K562 (cell line): ENCODE results near the gene COA5. TPM values are rescaled to one million over a fixed set of nuclear protein-coding genes. Genes with fewer than 3 reads are reported as not detected.

Source experiments
- ATAC-seq: fragments of 200-7000 bp; cut with Tn5 transposase; 3 replicates; pipeline ENCODE4 v1.9.1; 2020; ENCODE audit warnings: moderate library complexity
- BruUV-seq: library from RNA; stranded (reverse); fragments of 400-500 nt; replicated peaks from 2 replicates; lab custom pipeline; 2021; lab: Mats Ljungman, UMichigan
- CTCF ChIA-PET: fragments of 300-600 bp; formaldehyde crosslinking; extraction: SDS; loops from one replicate; lab custom pipeline; 2021; ENCODE audit warnings: low intra/inter-chr PET ratio; lab: Yijun Ruan, JAX
- POLR2A ChIA-PET: fragments of 300-600, 350-650 bp; sonication (Branson Sonifier 250); formaldehyde crosslinking; extraction: SDS; loops from one replicate; lab custom pipeline; 2021; ENCODE audit warnings: antibody characterized with exemption, inconsistent platforms; lab: Yijun Ruan, JAX
- DNase-seq, 4 experiments: peaks; one replicate each; pipeline versions ENCODE4 v3.0.0 to v3.0.0-alpha.2; 2011 to 2018; ENCODE audit warnings: low spot score in 3 of 4, mixed read lengths in 3 of 4; ENCODE audit errors: extremely low read depth in 1 of 4
- FAIRE-seq: peaks from 2 replicates; lab custom pipeline; 2011; peaks lifted over from hg19 to GRCh38; lab: Jason Lieb, UNC
- H2AFZ ChIP-seq: 2 replicates; pipeline ENCODE4 v1.6.0; 2011; ENCODE audit warnings: low read depth, low read length, control low read depth, inconsistent platforms
- H3K27ac ChIP-seq: fragments of 200-600 bp; 3 replicates; pipeline ENCODE4 v1.8.0; 2011; ENCODE audit warnings: low read depth, mild to moderate bottlenecking, control low read depth, inconsistent platforms, low read length, moderate library complexity, mixed read lengths; ENCODE audit errors: extremely low read depth
- H3K27me3 ChIP-seq, 2 experiments: fragments of 300-600 bp in 1 of 2; 2 replicates in 1 of 2; 3 replicates in 1 of 2; pipeline versions ENCODE4 v1.6.0 to v1.8.0; 2011; ENCODE audit warnings: inconsistent platforms in 2 of 2, low read length in 2 of 2, mild to moderate bottlenecking in 1 of 2, mixed read lengths in 1 of 2, moderate library complexity in 1 of 2; ENCODE audit not compliant: control insufficient read depth in 2 of 2, insufficient read depth in 2 of 2
- H3K36me3 ChIP-seq: fragments of 300-600 bp; 3 replicates; pipeline ENCODE4 v1.8.0; 2011; ENCODE audit warnings: mild to moderate bottlenecking, low read length, inconsistent platforms; ENCODE audit not compliant: control insufficient read depth, insufficient read depth
- H3K4me1 ChIP-seq, 2 experiments: fragments of 200-600 bp in 1 of 2; replicated peaks in 1 of 2; 2 replicates in 1 of 2; 3 replicates in 1 of 2; pipeline versions ENCODE4 v1.5.1 to v1.8.0; 2011; ENCODE audit warnings: inconsistent platforms in 2 of 2, low read length in 2 of 2, mild to moderate bottlenecking in 1 of 2, mixed read lengths in 1 of 2, moderate library complexity in 1 of 2; ENCODE audit not compliant: control insufficient read depth in 2 of 2, insufficient read depth in 2 of 2
- H3K4me2 ChIP-seq: 2 replicates; pipeline ENCODE4 v1.6.1; 2011; ENCODE audit warnings: low read length, control low read depth, inconsistent platforms, mixed read lengths; ENCODE audit not compliant: insufficient read depth
- H3K4me3 ChIP-seq: fragments of 200-600 bp; sonication (generic), shearing (Covaris generic); 2 replicates; pipeline ENCODE4 v1.5.1; 2016; ENCODE audit warnings: control low read depth, inconsistent platforms
- H3K79me2 ChIP-seq: fragments of 200-600 bp; 3 replicates; pipeline ENCODE4 v1.8.0; 2011; ENCODE audit warnings: low read length, inconsistent platforms; ENCODE audit not compliant: control insufficient read depth, insufficient read depth
- H3K9ac ChIP-seq, 2 experiments: 2 replicates each; pipeline versions ENCODE4 v1.6.0 to v1.6.1; 2011; ENCODE audit warnings: low read depth in 2 of 2, low read length in 2 of 2, control low read depth in 1 of 2, inconsistent platforms in 1 of 2, mild to moderate bottlenecking in 1 of 2, mixed read lengths in 1 of 2; ENCODE audit not compliant: insufficient read depth in 1 of 2
- H3K9me1 ChIP-seq: one replicate; pipeline ENCODE4 v1.6.0; 2011; ENCODE audit warnings: inconsistent platforms, mild to moderate bottlenecking, low read length, moderate library complexity; ENCODE audit not compliant: control insufficient read depth, insufficient read depth
- H3K9me3 ChIP-seq: replicated peaks from 2 replicates; pipeline ENCODE4 v1.5.1; 2011; ENCODE audit warnings: low read depth, low read length, inconsistent platforms; ENCODE audit not compliant: control insufficient read depth, insufficient read depth
- H4K20me1 ChIP-seq: replicated peaks from 2 replicates; pipeline ENCODE4 v1.6.1; 2011; ENCODE audit warnings: low read length, inconsistent platforms, mixed read lengths; ENCODE audit not compliant: control insufficient read depth, insufficient read depth
- ATF3 ChIP-seq, 2 experiments: fragments of 450-650 bp in 1 of 2; sonication (generic) in 1 of 2; formaldehyde crosslinking in 1 of 2; IDR thresholded peaks in 1 of 2; conservative IDR thresholded peaks in 1 of 2; 2 replicates each; pipeline versions ENCODE4 v1.6.1 to v1.8.1; 2016 to 2023; ENCODE audit warnings: mild to moderate bottlenecking in 2 of 2, moderate library complexity in 2 of 2, inconsistent platforms in 1 of 2, missing genetic modification reagents in 1 of 2
- CBX1 ChIP-seq: sonication (generic); IDR thresholded peaks from 2 replicates; pipeline ENCODE4 v1.6.1; 2016; ENCODE audit warnings: antibody characterized with exemption, low read depth, mild to moderate bottlenecking
- NONO ChIP-seq, 2 experiments: fragments of 200-400 bp in 1 of 2; fragments of 450-650 bp in 1 of 2; formaldehyde crosslinking in 1 of 2; IDR thresholded peaks; 2 replicates each; pipeline ENCODE4 v1.6.1; 2017; ENCODE audit warnings: low read depth in 2 of 2, mild to moderate bottlenecking in 2 of 2, moderate library complexity in 2 of 2, low read length in 1 of 2
- NR4A1 ChIP-seq, 2 experiments: fragments of 250-450 bp in 1 of 2; fragments of 450-650 bp in 1 of 2; sonication (Bioruptor Pico) in 1 of 2; IDR thresholded peaks; 2 replicates each; pipeline versions ENCODE4 v1.4.0 to v1.6.1; 2016 to 2020; ENCODE audit warnings: mild to moderate bottlenecking in 2 of 2, missing compliant biosample characterization in 1 of 2, missing genetic modification characterization in 1 of 2, moderate library complexity in 1 of 2
- SMARCB1 ChIP-seq: IDR thresholded peaks from 2 replicates; pipeline ENCODE4 v1.6.1; 2011; ENCODE audit warnings: improper control_type of control experiment, low read depth; ENCODE audit not compliant: insufficient read length
- TBL1XR1 ChIP-seq, 2 experiments: IDR thresholded peaks; 2 replicates each; pipeline ENCODE4 v1.6.1; 2012; ENCODE audit warnings: improper control_type of control experiment in 2 of 2, low read length in 2 of 2, mild to moderate bottlenecking in 1 of 2
- TCF15 ChIP-seq: fragments of 250-450 bp; sonication (Bioruptor Pico); IDR thresholded peaks from 2 replicates; pipeline ENCODE4 v1.8.0; 2022; ENCODE audit warnings: moderate library complexity, mild to moderate bottlenecking, inconsistent platforms
- ZBTB43 ChIP-seq: sonication (generic); formaldehyde crosslinking; IDR thresholded peaks from 2 replicates; pipeline ENCODE4 v1.8.0; 2023; ENCODE audit warnings: mild to moderate bottlenecking, missing genetic modification reagents
- ZNF212 ChIP-seq: fragments of 450-650 bp; formaldehyde crosslinking; IDR thresholded peaks from 2 replicates; pipeline ENCODE4 v1.4.0; 2020; ENCODE audit warnings: mild to moderate bottlenecking
- ZNF583 ChIP-seq: fragments of 250-450 bp; sonication (Bioruptor Pico); IDR thresholded peaks from 2 replicates; pipeline ENCODE4 v1.4.0; 2020
- WGBS: fragments of 100-300 bp; shearing (Covaris generic); methylation state at CpG from one replicate; pipeline ENCODE4 v1.1.6; 2016; ENCODE audit warnings: low coverage, mixed read lengths; ENCODE audit not compliant: insufficient coverage; ENCODE audit errors: missing lambda C conversion rate; 5-methylcytosine and 5-hydroxymethylcytosine counted together
- in situ Hi-C: fragments of 300-500 bp; cut with MboI; formaldehyde crosslinking; loops from 4 replicates; pipeline ENCODE4 v1.15.0; 2018; ENCODE audit warnings: inconsistent platforms, mixed read lengths
- intact Hi-C: fragments of 100-400 bp; cut with micrococcal nuclease; formaldehyde crosslinking; loops from 2 replicates; pipeline ENCODE4 v1.14.2; 2022
- polyA plus RNA-seq, 8 experiments: library from polyadenylated mRNA; depleted of rRNA in 4 of 8; stranded (reverse) in 5 of 8; unstranded in 3 of 8; fragments of >200 nt; fragmentation: Nextera tagmentation in 2 of 8; fragmentation: Illumina TruSeq in 1 of 8; extraction: Ambion mirVana in 2 of 8; extraction: Trizol in 1 of 8; gene quantifications; 2 replicates each; pipeline versions ENCODE4 v1.2.1 to v1.2.3, GENCODE V29; 2011 to 2014; ENCODE audit warnings: inconsistent platforms in 1 of 8, missing spikeins in 1 of 8
- total RNA-seq, 7 experiments: library from RNA; depleted of rRNA in 6 of 7; stranded (reverse); fragments of >200 nt in 6 of 7; fragmentation: Illumina TruSeq in 2 of 7; extraction: Trizol in 2 of 7; gene quantifications; 2 replicates each; pipeline versions ENCODE4 v1.2.1 to v1.2.3, GENCODE V29; 2011 to 2021; ENCODE audit warnings: low replicate concordance in 1 of 7

Gene COA5
- total and polyA plus RNA-seq, 9 of the 15 experiments (the other 6 are each of a cell fraction or from before 2014, with no cell fraction given) = 17.9 to 77.6 (median 33.4) TPM

- Histone ChIP-seq H3K9me3 (no peaks in the 10 kb centered on the region), H2AFZ (no peak overlapping the region), H3K9me1 (no peaks in the 10 kb centered on the region), H3K9ac (no peak overlapping the region), H3K4me2 (no peak overlapping the region), H3K4me1 (no peaks in the 10 kb centered on the region), H3K79me2 (no peaks in the 10 kb centered on the region), H3K27me3 (no peaks in the 10 kb centered on the region), H4K20me1 (no peaks in the 10 kb centered on the region; the same call in 1 of the 2 replicates), H3K4me3 (no peak overlapping the region), H3K36me3 (peaks cover 28% of the 10 kb centered on the region; the same call in 2 of the 3 replicates), H3K27ac (no peak overlapping the region)
- BruUV-seq = no TSS peak
- in situ Hi-C loops = no loop called here
- intact Hi-C loops = no loop called here
- CTCF ChIA-PET = no interaction called here
- ATAC-seq (no peak), FAIRE-seq (no peak), DNase-seq (no peak)
- WGBS = 80% methylated on average over 15 of the region's 15 CpGs
- TF ChIP-seq TCF15 (CRISPR knock-in tag) (no peak), SMARCB1 (no peak), ZBTB43 (CRISPR knock-in tag) (no peak), TBL1XR1 (IDR thresholded peaks at IDR 0.05; ENCODE audit: low read length in 2 of 2) (no peak), ZNF583 (CRISPR knock-in tag) (no peak), CBX1 (no peak), NR4A1 (CRISPR knock-in tag; IDR thresholded peaks at IDR 0.05) (no peak), NR4A1 (tag; IDR thresholded peaks at IDR 0.05) (no peak), NONO (IDR thresholded peaks at IDR 0.05; ENCODE audit: low read depth in 2 of 2, low read length in 1 of 2) (no peak), ATF3 (IDR thresholded peaks at IDR 0.05) (no peak), ATF3 (CRISPR knock-in tag; conservative IDR thresholded peaks at IDR 0.05) (no peak), ZNF212 (no peak)
- POLR2A ChIA-PET = interaction anchor here (0.6 to 2.5 kb wide), 3 partner anchors 12 to 1799 kb away, joined by 3 to 10 read pairs (median 4); no protein-coding TSS in a partner anchor
Measured at GRCh38 chr2:98572676-98573075, 35.6 kb downstream of the COA5 start.
